Trophoblast cell (in vitro differentiated cells and primary cell): ENCODE results near the gene IZUMO1R.

ENCODE experiments used
- DNase-seq, 2 donors: peaks; one replicate each; pipeline ENCODE4 v3.0.0-alpha.2; 2016
- H2AFZ ChIP-seq: 2 replicates; pipeline ENCODE4 v1.6.1; 2013; ENCODE audit warnings: low read length, moderate library complexity, mild to moderate bottlenecking; ENCODE audit not compliant: insufficient read depth, poor library complexity
- H2AK5ac ChIP-seq: 2 replicates; pipeline ENCODE4 v1.6.1; 2013; ENCODE audit warnings: mild to moderate bottlenecking, low read length
- H2BK120ac ChIP-seq: 2 replicates; pipeline ENCODE4 v1.6.1; 2013; ENCODE audit warnings: low read length, mild to moderate bottlenecking, moderate library complexity; ENCODE audit not compliant: insufficient read depth, poor library complexity
- H2BK12ac ChIP-seq: 2 replicates; pipeline ENCODE4 v1.6.1; 2013; ENCODE audit warnings: mild to moderate bottlenecking, low read length, moderate library complexity
- H2BK5ac ChIP-seq: 2 replicates; pipeline ENCODE4 v1.6.1; 2013; ENCODE audit warnings: low read length, low read depth, moderate library complexity, mild to moderate bottlenecking; ENCODE audit not compliant: poor library complexity
- H3K14ac ChIP-seq: 2 replicates; pipeline ENCODE4 v1.6.1; 2013; ENCODE audit warnings: mild to moderate bottlenecking, low read length
- H3K18ac ChIP-seq: 2 replicates; pipeline ENCODE4 v1.6.1; 2013; ENCODE audit warnings: mild to moderate bottlenecking, low read length
- H3K23ac ChIP-seq: 2 replicates; pipeline ENCODE4 v1.6.1; 2013; ENCODE audit warnings: low read length
- H3K27ac ChIP-seq: 2 replicates; pipeline ENCODE4 v1.5.1; 2013; ENCODE audit warnings: low read depth, mild to moderate bottlenecking, inconsistent platforms, low read length, moderate library complexity
- H3K27me3 ChIP-seq: 2 replicates; pipeline ENCODE4 v1.6.1; 2013; ENCODE audit warnings: inconsistent platforms, mild to moderate bottlenecking, low read length, moderate library complexity; ENCODE audit not compliant: insufficient read depth
- H3K36me3 ChIP-seq, 2 experiments: 1 replicate in 1 of 2; 2 replicates in 1 of 2; pipeline ENCODE4 v1.6.1; 2013; ENCODE audit warnings: low read length in 2 of 2, mild to moderate bottlenecking in 2 of 2, moderate library complexity in 1 of 2; ENCODE audit not compliant: insufficient read depth in 2 of 2, control insufficient read depth in 1 of 2
- H3K4ac ChIP-seq: 2 replicates; pipeline ENCODE4 v1.6.1; 2013; ENCODE audit warnings: low read depth, mild to moderate bottlenecking, low read length, moderate library complexity
- H3K4me1 ChIP-seq, 2 experiments: 1 replicate in 1 of 2; 2 replicates in 1 of 2; pipeline ENCODE4 v1.6.1; 2013; ENCODE audit warnings: low read length in 2 of 2, mild to moderate bottlenecking in 2 of 2, moderate library complexity in 1 of 2; ENCODE audit not compliant: insufficient read depth in 2 of 2, control insufficient read depth in 1 of 2
- H3K4me2 ChIP-seq: 2 replicates; pipeline ENCODE4 v1.6.1; 2013; ENCODE audit warnings: inconsistent platforms, mild to moderate bottlenecking, low read length, moderate library complexity
- H3K4me3 ChIP-seq: 2 replicates; pipeline ENCODE4 v1.5.1; 2013; ENCODE audit warnings: mild to moderate bottlenecking, low read depth, low read length, inconsistent platforms
- H3K79me1 ChIP-seq: one replicate; pipeline ENCODE4 v1.6.1; 2013; ENCODE audit warnings: low read length
- H3K79me2 ChIP-seq: 2 replicates; pipeline ENCODE4 v1.6.1; 2013; ENCODE audit warnings: low read length, mild to moderate bottlenecking; ENCODE audit not compliant: control insufficient read depth, insufficient read depth, poor library complexity
- H3K9ac ChIP-seq: 2 replicates; pipeline ENCODE4 v1.6.1; 2013; ENCODE audit warnings: mild to moderate bottlenecking, low read length
- H3K9me3 ChIP-seq: 2 replicates; pipeline ENCODE4 v1.6.1; 2013; ENCODE audit warnings: low read depth, mild to moderate bottlenecking, control low read depth, inconsistent platforms, low read length; ENCODE audit not compliant: insufficient read depth
- H4K12ac ChIP-seq: 2 replicates; pipeline ENCODE4 v1.6.1; 2013; ENCODE audit warnings: low read depth, mild to moderate bottlenecking, low read length, moderate library complexity
- H4K8ac ChIP-seq: 2 replicates; pipeline ENCODE4 v1.6.1; 2013; ENCODE audit warnings: low read depth, mild to moderate bottlenecking, low read length, moderate library complexity
- H4K91ac ChIP-seq: one replicate; pipeline ENCODE4 v1.6.1; 2013; ENCODE audit warnings: low read depth, mild to moderate bottlenecking, low read length, moderate library complexity
- WGBS: extraction: QIAGEN DNeasy Blood & Tissue Kit; methylation state at CpG from one replicate; pipeline ENCODE4 v1.1.7; 2013; ENCODE audit warnings: missing lambda C conversion rate; ENCODE audit not compliant: insufficient read length, insufficient coverage; ENCODE audit errors: extremely low coverage; 5-methylcytosine and 5-hydroxymethylcytosine counted together

Gene IZUMO1R

DNA sequence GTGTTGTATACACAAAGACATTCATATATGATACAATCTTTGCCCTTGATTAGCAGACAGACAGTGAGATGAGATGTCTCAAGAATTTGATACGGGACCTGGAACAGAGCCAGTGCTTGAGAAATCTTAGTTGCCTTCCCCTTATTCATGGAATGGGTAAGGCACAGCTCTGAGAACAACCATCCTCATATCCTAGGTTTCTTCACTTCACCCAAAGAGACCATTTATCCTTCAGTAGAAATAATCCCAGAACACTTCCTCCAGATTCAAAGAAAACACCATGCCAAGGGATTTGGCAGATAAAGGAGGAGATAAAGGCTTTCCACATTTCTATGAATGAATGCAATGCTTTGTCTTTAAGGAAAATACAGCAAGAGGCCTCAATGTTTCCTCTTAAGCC is 8.8 kb upstream of the IZUMO1R start:
- no peak overlapping the region for H2BK120ac ChIP-seq
- no peak overlapping the region for H4K12ac ChIP-seq
- H2BK12ac ChIP-seq = no peak overlapping the region
- no peak overlapping the region for H3K9ac ChIP-seq
- no peaks in the 10 kb centered on the region for H3K79me2 ChIP-seq
- H3K9me3 ChIP-seq = no peaks in the 10 kb centered on the region
- peak; percentile 10 to 47 for DNase-seq
- no peaks in the 10 kb centered on the region for H3K4me1 ChIP-seq
- H2BK5ac ChIP-seq = no peak overlapping the region
- H2AFZ ChIP-seq = no peak overlapping the region
- H3K14ac ChIP-seq = no peak overlapping the region
- no peak overlapping the region for H3K23ac ChIP-seq
- no peak overlapping the region for H4K91ac ChIP-seq
- no peak overlapping the region for H3K18ac ChIP-seq
- no peak overlapping the region for H3K4ac ChIP-seq
- H3K79me1 ChIP-seq = no peaks in the 10 kb centered on the region
- no peak overlapping the region for H3K4me2 ChIP-seq
- no peak overlapping the region for H3K27ac ChIP-seq
- WGBS = no CpG with 5 or more reads among the region's 1 CpG
- no peaks in the 10 kb centered on the region for H3K36me3 ChIP-seq
- H4K8ac ChIP-seq = no peak overlapping the region
- no peak overlapping the region for H3K4me3 ChIP-seq
- no peak overlapping the region for H2AK5ac ChIP-seq
- H3K27me3 ChIP-seq = no peaks in the 10 kb centered on the region

DNA sequence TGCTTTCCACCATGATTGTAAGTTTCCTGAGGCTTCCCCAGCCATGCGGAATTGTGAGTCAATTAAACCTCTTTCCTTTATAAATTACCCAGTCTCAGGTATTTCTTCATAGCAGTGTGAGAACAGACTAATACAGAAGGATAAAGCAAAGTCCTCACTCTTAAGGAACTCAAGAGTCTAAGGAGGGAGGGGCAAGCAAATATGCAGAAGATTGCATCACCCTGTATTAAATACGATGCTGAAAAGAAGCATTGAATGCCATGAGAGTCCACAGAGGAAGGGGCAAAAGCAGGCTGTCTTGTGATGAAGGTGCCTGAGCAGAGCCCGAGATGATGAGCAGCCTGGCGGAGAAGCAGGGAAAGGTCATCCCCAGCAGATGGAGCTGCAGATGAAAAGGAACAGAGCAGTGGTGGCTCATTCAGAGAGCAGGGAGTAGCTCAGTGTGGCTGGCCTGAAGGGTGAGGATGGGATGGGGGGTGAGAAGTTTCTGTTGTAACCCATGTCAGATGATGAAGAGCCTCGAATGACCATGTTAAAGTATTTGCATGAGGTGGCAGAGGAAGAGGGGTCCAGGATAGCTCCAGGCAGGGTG is 6.3 kb upstream of the IZUMO1R start:
- Histone ChIP-seq H3K18ac (no peak overlapping the region), H4K12ac (no peak overlapping the region), H3K79me1 (no peaks in the 10 kb centered on the region), H3K23ac (no peak overlapping the region), H3K27ac (no peak overlapping the region), H2AK5ac (no peak overlapping the region), H2BK5ac (no peak overlapping the region), H3K4ac (no peak overlapping the region), H3K36me3 (no peaks in the 10 kb centered on the region), H3K4me1 (no peaks in the 10 kb centered on the region), H3K9ac (no peak overlapping the region), H2BK120ac (no peak overlapping the region), H3K27me3 (no peaks in the 10 kb centered on the region), H4K91ac (no peak overlapping the region), H3K4me2 (no peak overlapping the region), H3K14ac (no peak overlapping the region), H3K9me3 (no peaks in the 10 kb centered on the region), H3K79me2 (no peaks in the 10 kb centered on the region), H2AFZ (no peak overlapping the region), H3K4me3 (no peak overlapping the region), H4K8ac (no peak overlapping the region), H2BK12ac (no peak overlapping the region)
- DNase-seq = peak in 1 of 2 donors; percentile 23
- no CpG with 5 or more reads among the region's 5 CpGs for WGBS

- WGBS = no CpG with 5 or more reads among the region's 5 CpGs
Measured at GRCh38 chr11:94302776-94303175, 1.6 kb upstream of the IZUMO1R start.

DNA sequence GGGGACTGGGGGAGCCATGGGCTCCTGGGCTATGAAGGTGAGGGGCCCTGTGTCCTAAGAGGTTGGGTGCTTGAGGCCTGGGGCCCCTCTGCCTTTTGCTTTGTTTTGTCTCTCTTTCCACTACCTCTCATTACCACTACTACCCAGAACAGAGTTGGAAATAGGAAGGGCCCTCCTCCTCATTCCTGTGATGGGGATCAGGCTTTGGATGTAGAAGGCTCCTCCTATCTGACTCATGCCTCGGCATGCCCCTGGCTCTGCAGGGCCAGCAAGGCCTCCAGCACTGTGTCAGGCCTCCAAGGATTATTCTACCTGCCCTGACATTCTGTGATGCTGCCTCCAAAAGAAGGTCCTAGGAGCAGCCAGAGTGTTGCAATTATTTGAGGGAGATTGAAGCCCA is 766 bp downstream of the IZUMO1R start:
- no peaks in the 10 kb centered on the region for H3K79me1 ChIP-seq
- H3K4me1 ChIP-seq = no peaks in the 10 kb centered on the region
- H3K27me3 ChIP-seq = no peaks in the 10 kb centered on the region
- peak; percentile 45 to 52 for DNase-seq
- H3K14ac ChIP-seq = no peak overlapping the region
- H3K9me3 ChIP-seq = peaks cover 3% of the 10 kb centered on the region
- H2AFZ ChIP-seq = no peak overlapping the region
- no peak overlapping the region for H2AK5ac ChIP-seq
- no peak overlapping the region for H4K12ac ChIP-seq
- H3K4me3 ChIP-seq = no peak overlapping the region
- H4K8ac ChIP-seq = no peak overlapping the region
- no peaks in the 10 kb centered on the region for H3K36me3 ChIP-seq
- no peak overlapping the region for H3K18ac ChIP-seq
- H3K27ac ChIP-seq = no peak overlapping the region
- H3K9ac ChIP-seq = no peak overlapping the region
- H3K4ac ChIP-seq = no peak overlapping the region
- no peak overlapping the region for H2BK120ac ChIP-seq
- peak overlapping the region; percentile 41 for H4K91ac ChIP-seq
- no CpG with 5 or more reads among the region's 1 CpG for WGBS
- no peak overlapping the region for H3K23ac ChIP-seq
- no peak overlapping the region for H3K4me2 ChIP-seq
- no peaks in the 10 kb centered on the region for H3K79me2 ChIP-seq
- no peak overlapping the region for H2BK5ac ChIP-seq
- no peak overlapping the region for H2BK12ac ChIP-seq

More at GRCh38 chr11:94302776-94303175, 1.6 kb upstream of the IZUMO1R start:
- H4K12ac ChIP-seq = no peak overlapping the region
- H2AFZ ChIP-seq = no peak overlapping the region
- H2BK120ac ChIP-seq = no peak overlapping the region
- no peak overlapping the region for H3K18ac ChIP-seq
- H3K23ac ChIP-seq = no peak overlapping the region
- H3K9me3 ChIP-seq = peaks cover under 1% of the 10 kb centered on the region
- no peak overlapping the region for H3K9ac ChIP-seq
- H4K8ac ChIP-seq = no peak overlapping the region
- H3K79me1 ChIP-seq = no peaks in the 10 kb centered on the region
- H3K27ac ChIP-seq = no peak overlapping the region
- DNase-seq = no peak
- no peak overlapping the region for H2AK5ac ChIP-seq
- H3K14ac ChIP-seq = no peak overlapping the region
- no peaks in the 10 kb centered on the region for H3K4me1 ChIP-seq
- H3K4ac ChIP-seq = no peak overlapping the region
- H4K91ac ChIP-seq = no peak overlapping the region
- H2BK12ac ChIP-seq = no peak overlapping the region
- H3K27me3 ChIP-seq = no peaks in the 10 kb centered on the region
- H3K79me2 ChIP-seq = no peaks in the 10 kb centered on the region
- no peak overlapping the region for H2BK5ac ChIP-seq
- H3K4me2 ChIP-seq = no peak overlapping the region
- no peak overlapping the region for H3K4me3 ChIP-seq
- no peaks in the 10 kb centered on the region for H3K36me3 ChIP-seq
